Activated CD8-positive, alpha-beta T cell treated with anti-CD3 and anti-CD28 coated beads for 36 hours (primary cell): ENCODE measurements around the gene MICAL3. TPM values are rescaled to one million over a fixed set of nuclear protein-coding genes. Genes with fewer than 3 reads are reported as not detected.

Source experiments
- ATAC-seq: fragments of 200-7000 bp; cut with Tn5 transposase; one replicate; pipeline ENCODE4 v1.10.0; 2021; ENCODE audit warnings: mild to moderate bottlenecking, moderate library complexity
- CTCF ChIA-PET: fragments of 350-600 bp; sonication (Branson Sonifier 250); formaldehyde crosslinking; loops from one replicate; lab custom pipeline; 2021; ENCODE audit warnings: antibody characterized with exemption; lab: Charles Lee
- POLR2A ChIA-PET: fragments of 350-600 bp; sonication (Branson Sonifier 250); formaldehyde crosslinking; loops from one replicate; lab custom pipeline; 2021; ENCODE audit warnings: antibody characterized with exemption; lab: Charles Lee
- DNase-seq: peaks from one replicate; pipeline ENCODE4 v3.0.0-alpha.2; 2020
- H3K27ac Mint-ChIP-seq: one replicate; pipeline ENCODE4 v1.8.0; 2021; ENCODE audit warnings: mild to moderate bottlenecking, mixed read lengths
- H3K27me3 Mint-ChIP-seq: one replicate; pipeline ENCODE4 v1.8.0; 2021; ENCODE audit warnings: mixed read lengths
- H3K36me3 Mint-ChIP-seq: one replicate; pipeline ENCODE4 v1.8.0; 2021; ENCODE audit warnings: low read depth, mixed read lengths
- H3K4me1 Mint-ChIP-seq: one replicate; pipeline ENCODE4 v1.8.0; 2021; ENCODE audit warnings: low read depth, mixed read lengths
- H3K4me3 Mint-ChIP-seq: one replicate; pipeline ENCODE4 v1.8.0; 2021; ENCODE audit warnings: mild to moderate bottlenecking, moderate library complexity, mixed read lengths
- H3K9me3 Mint-ChIP-seq: one replicate; pipeline ENCODE4 v1.8.0; 2021; ENCODE audit warnings: mixed read lengths
- CTCF ChIP-seq: fragments of 200-600 bp; IDR thresholded peaks from one replicate; pipeline ENCODE4 v1.8.0; 2022; ENCODE audit warnings: antibody characterized with exemption, mild to moderate bottlenecking
- intact Hi-C: fragments of 100-400 bp; cut with micrococcal nuclease; formaldehyde crosslinking; loops from one replicate; pipeline ENCODE4 v1.10.0; 2022
- total RNA-seq, 2 experiments: library from RNA; stranded (reverse); gene quantifications; one replicate each; pipeline ENCODE4 v1.2.3, GENCODE V29; 2021

The MICAL3 gene
- total RNA-seq, 2 experiments from 2014 or later: 31.6 to 32.4 TPM

DNA sequence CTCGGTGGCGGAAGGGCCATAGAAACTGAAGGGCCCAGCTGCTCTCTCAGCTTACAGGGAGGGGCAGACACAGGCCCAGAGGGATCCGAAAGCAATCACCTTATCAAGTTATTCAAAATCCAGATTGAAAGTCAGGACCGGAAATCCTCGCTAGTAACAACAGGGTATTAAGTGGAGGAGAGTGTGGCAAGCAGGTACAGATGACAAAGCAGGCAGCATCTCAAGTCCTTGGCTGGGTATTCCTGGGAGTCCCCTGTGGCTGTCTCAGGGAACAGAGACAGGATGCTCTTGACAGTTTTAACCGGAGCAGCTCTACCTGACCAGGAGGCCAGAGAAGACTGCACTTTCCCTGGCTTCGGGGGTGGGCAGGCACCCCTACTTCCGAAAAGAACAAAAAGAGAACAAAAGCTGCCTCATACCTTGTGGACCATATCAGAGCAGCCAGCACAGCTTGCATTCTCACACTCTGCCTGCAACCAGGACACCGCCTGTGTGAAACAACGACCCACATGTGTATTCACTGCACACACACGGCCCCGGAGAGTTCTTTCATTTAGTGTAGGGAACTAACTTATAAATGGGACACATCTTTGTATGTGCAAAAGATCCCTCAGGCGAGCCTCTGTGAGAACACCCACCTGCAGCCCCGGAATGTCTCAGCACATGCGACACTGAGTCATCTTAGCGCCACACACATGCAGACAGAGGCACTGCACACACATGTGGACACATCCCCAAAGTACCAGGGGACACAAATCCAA, 78.3 kb downstream of the MICAL3 start:
- DNase-seq (no peak), ATAC-seq (no peak)
- intact Hi-C loops: no loop called here
- TF ChIP-seq CTCF: no peak
- ChIA-PET CTCF (no interaction called here), POLR2A (no interaction called here)
- Mint-ChIP-seq H3K27me3 (no peaks in the 10 kb centered on the region), H3K9me3 (no peaks in the 10 kb centered on the region), H3K36me3 (no peaks in the 10 kb centered on the region), H3K4me3 (no peak overlapping the region), H3K27ac (no peak overlapping the region), H3K4me1 (no peaks in the 10 kb centered on the region)

- ChIA-PET CTCF (no interaction called here), POLR2A (interaction anchor here (0.7 kb wide), 1 partner anchor 87 kb away, joined by 4 read pairs; no protein-coding TSS in a partner anchor)
- H3K27ac Mint-ChIP-seq: no peak overlapping the region
- ATAC-seq (no peak), DNase-seq (no peak)
- no peak for TF ChIP-seq CTCF
- no peaks in the 10 kb centered on the region for H3K9me3 Mint-ChIP-seq
- H3K4me1 Mint-ChIP-seq: no peaks in the 10 kb centered on the region
- intact Hi-C loops: no loop called here
- H3K4me3 Mint-ChIP-seq: no peak overlapping the region
- no peaks in the 10 kb centered on the region for H3K27me3 Mint-ChIP-seq
- no peaks in the 10 kb centered on the region for H3K36me3 Mint-ChIP-seq
These were observed 79.0 kb downstream of the MICAL3 start for GRCh38 chr22:17945156-17945887.

DNA sequence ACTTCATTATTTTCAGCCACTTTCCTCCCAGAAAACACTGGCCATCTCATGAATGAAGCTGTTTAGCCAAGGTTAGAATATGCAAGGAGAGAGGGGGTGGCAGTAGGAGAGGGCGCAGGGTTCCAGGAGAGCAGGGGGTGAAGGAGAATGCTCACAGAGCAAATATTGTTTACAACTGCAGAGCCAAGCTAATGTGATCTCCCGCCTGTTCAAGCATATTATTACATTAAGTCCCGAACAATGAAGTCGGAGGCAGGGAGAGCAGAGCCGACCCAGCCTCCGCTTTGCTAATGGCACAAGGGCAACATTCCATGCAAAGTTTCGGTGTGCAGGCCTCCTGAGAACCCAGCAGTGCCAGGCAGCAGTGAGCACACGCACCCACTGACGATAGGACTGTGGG, 80.1 kb downstream of the MICAL3 start:
- H3K9me3 Mint-ChIP-seq: no peaks in the 10 kb centered on the region
- CTCF ChIA-PET: no interaction called here
- no peaks in the 10 kb centered on the region for H3K36me3 Mint-ChIP-seq

GRCh38 chr22:17943533-17944249, 80.7 kb downstream of the MICAL3 start:
- POLR2A ChIA-PET: no interaction called here
- no peak for TF ChIP-seq CTCF
- intact Hi-C loops: no loop called here
- H3K27me3 Mint-ChIP-seq: no peaks in the 10 kb centered on the region
- H3K27ac Mint-ChIP-seq: no peak overlapping the region
- H3K4me1 Mint-ChIP-seq: no peaks in the 10 kb centered on the region
- ATAC-seq: no peak
- H3K4me3 Mint-ChIP-seq: no peak overlapping the region
- H3K9me3 Mint-ChIP-seq: no peaks in the 10 kb centered on the region
- CTCF ChIA-PET: no interaction called here
- no peaks in the 10 kb centered on the region for H3K36me3 Mint-ChIP-seq
- DNase-seq: no peak

More for the DNA sequence above, 80.1 kb downstream of the MICAL3 start:
- no peaks in the 10 kb centered on the region for H3K27me3 Mint-ChIP-seq
- no peak for ATAC-seq
- no peak for DNase-seq
- no peak overlapping the region for H3K27ac Mint-ChIP-seq
- H3K4me3 Mint-ChIP-seq: no peak overlapping the region
- no peak for TF ChIP-seq CTCF
- POLR2A ChIA-PET: interaction anchor here (0.7 kb wide), 1 partner anchor 88 kb away, joined by 4 read pairs; no protein-coding TSS in a partner anchor
- intact Hi-C loops: no loop called here
- H3K4me1 Mint-ChIP-seq: no peaks in the 10 kb centered on the region
